SU-DHL-6 (cell line): ENCODE results near the gene DEAF1.

Experiments
- CTCF ChIP-seq: fragments of 200-600 bp; sonication (generic); IDR thresholded peaks from one replicate; pipeline ENCODE4 v1.5.1; 2017; ENCODE audit warnings: antibody characterized with exemption, mild to moderate bottlenecking, low read length, moderate library complexity; ENCODE audit not compliant: insufficient read depth, poor library complexity, severe bottlenecking
- EZH2phosphoT487 ChIP-seq: fragments of 200-600 bp; sonication (generic), shearing (Covaris generic); conservative IDR thresholded peaks from 2 replicates; pipeline ENCODE4 v1.6.1; 2018; ENCODE audit warnings: mild to moderate bottlenecking, antibody characterized with exemption, low read length, moderate library complexity, mixed read lengths

- TF ChIP-seq CTCF (no peak), EZH2phosphoT487 (no peak)
Observed at GRCh38 chr11:699116-699508, 4.1 kb upstream of the DEAF1 start.
